ENCODE results near the gene DCAF15. TPM values are rescaled to one million over a fixed set of nuclear protein-coding genes. Genes with fewer than 3 reads are reported as not detected.
"Not testable (repeated sequence)": the region's sequence is repeated elsewhere in the genome, so short reads cannot be mapped to it uniquely, and the experiment has no call there.

DCAF15 gene
- polyA plus RNA-seq, 1 donor from 2014 or later, result 5.7 TPM

DNA sequence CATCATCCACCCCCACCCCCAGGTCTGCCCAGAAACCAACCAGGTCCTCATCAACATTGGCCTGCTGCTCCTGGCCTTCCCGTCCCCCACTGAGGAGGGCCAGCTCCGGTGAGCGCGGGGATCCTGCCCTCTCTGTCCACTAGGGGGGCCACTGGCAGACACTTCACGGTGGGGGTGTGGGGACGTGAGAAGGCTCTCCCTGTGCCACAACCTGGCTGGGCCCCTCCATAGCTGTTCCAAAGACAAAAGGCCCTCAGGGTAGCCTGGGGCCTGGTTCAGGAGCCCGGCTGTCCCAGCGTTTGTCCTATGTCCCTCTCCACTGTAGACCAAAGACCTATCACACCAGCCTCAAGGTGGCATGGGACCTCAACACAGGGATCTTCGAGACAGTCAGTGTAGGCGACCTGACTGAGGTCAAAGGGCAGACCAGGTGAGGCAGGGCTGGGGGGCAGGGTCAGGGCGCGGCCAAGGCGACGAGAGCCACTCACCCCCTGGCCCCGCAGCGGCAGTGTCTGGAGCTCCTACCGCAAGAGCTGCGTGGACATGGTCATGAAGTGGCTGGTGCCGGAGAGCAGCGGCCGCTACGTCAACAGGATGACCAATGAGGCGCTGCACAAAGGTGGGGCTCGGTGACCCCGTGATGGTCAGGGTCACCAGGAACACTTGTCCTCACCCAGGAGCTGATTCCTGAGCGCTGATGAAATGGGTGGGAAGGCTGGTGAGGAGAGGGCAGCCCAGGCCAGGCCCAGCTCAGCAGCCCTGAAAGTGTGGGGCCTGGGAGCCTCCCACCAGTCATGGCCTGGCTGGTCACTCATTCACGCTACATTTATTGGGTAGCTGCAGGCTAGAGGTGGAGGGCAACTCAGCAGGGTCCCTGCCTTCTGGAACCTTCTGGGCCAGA, 7.9 kb downstream of the DCAF15 start:
- H3K27me3 Mint-ChIP-seq, result no peaks in the 10 kb centered on the region
- no peaks in the 10 kb centered on the region for H3K36me3 Mint-ChIP-seq
- H3K27ac Mint-ChIP-seq, result peak overlapping the region in 1 of 3 donors; percentile 53
- peak overlapping the region in 1 of 4 donors; percentile 23 for H3K4me3 Mint-ChIP-seq
- H3K9me3 Mint-ChIP-seq, result no peaks in the 10 kb centered on the region
- peaks cover 0 to 2% (median 0%) of the 10 kb centered on the region in 3 donors for H3K4me1 Mint-ChIP-seq

DNA sequence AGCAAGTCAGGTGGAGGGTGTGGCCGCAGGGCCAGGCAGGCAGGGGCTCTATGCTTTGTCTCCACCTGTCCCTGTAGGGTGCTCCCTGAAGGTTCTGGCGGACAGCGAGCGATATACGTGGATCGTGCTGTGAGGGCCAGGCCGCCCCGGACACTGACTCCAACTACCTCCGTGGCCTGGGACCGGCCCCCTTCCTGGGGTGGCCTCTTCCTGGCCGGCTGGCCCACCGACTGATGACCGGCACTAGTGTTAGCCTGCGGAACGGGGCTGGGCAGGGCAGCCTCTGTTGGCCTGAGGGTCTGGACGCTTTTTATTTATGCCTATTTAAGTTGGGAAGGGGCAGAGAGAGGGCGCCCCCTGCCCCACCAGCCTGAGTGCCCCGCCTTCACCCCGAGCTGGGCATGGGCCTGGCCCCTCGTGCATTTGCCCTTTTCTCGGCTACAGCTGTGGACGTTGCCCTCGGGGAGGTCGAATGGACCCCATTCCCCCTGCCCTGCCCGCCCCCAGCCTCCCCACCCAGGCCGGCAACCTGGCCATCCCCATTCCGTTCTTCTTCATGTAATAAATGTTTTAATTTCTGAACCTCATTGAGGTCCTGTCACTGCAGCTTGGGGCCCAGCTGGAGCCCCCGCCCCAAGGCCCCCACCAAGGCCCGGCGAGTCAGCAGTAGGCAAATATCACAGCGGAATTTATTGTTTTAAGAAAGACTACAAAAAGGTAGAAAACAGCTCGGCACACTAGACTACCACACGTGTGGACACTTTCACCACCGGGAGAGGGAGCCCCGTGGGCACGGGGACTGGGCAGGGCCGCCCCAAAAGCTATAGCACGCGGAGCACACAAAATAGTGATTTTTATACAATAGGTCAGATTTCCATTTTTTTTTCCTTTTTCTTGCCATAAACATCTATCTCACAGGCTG, 8.8 kb downstream of the DCAF15 start:
- Mint-ChIP-seq H3K36me3 (no peaks in the 10 kb centered on the region), H3K4me3 (peak overlapping the region in 1 of 4 donors; percentile 23), H3K27me3 (no peaks in the 10 kb centered on the region), H3K9me3 (no peaks in the 10 kb centered on the region), H3K4me1 (peaks cover 0 to 2% (median 0%) of the 10 kb centered on the region in 3 donors), H3K27ac (peak overlapping the region in 1 of 3 donors; percentile 26)

DNA sequence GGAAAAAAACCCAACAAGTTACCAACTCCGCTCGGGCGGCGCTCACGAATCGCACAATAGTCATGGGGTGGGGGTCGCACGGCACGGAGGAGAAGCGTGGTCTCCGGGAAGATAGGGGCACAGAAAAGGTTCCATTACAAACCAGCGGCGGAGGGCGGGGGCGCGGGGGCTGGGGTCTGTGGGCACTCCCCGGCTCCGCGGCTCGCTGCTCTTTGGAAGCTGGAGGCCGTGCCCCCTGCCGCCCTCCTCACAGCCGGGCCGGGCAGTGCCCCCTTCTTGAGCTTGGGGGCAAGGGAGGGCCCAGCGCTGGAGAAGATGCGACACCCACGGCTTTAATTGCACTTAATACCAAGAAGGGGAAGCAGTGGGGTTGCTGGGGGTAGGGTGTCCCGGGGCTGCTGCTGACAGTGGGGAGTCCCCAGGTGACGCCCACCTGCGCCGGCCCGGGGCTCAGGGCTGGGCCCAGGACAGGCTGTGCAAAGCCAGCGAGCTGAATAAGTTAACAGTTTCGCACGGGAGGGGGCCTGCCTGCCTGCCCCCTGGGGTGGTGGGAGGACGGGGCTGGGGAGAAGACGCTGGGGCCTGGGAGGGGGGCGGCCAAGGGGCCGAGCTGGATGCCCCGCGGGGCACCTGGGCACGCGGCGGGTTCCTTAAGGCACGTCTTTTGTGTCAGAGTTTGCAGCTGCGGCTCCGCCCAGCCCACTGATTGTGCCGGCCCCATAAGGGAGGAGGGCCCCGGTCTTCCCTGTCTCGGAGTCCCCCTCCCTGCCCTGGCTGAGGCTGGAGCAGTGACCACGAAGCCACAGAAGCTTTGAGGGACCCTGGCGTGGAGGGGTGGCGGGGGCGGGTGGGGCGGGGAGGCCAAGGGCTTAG, 9.8 kb downstream of the DCAF15 start:
- Mint-ChIP-seq H3K4me3 (no peak overlapping the region), H3K4me1 (peaks cover 0 to 2% (median 0%) of the 10 kb centered on the region in 3 donors), H3K9me3 (no peaks in the 10 kb centered on the region), H3K27ac (peak overlapping the region in 1 of 3 donors; percentile 26), H3K36me3 (no peaks in the 10 kb centered on the region), H3K27me3 (no peaks in the 10 kb centered on the region)

DNA sequence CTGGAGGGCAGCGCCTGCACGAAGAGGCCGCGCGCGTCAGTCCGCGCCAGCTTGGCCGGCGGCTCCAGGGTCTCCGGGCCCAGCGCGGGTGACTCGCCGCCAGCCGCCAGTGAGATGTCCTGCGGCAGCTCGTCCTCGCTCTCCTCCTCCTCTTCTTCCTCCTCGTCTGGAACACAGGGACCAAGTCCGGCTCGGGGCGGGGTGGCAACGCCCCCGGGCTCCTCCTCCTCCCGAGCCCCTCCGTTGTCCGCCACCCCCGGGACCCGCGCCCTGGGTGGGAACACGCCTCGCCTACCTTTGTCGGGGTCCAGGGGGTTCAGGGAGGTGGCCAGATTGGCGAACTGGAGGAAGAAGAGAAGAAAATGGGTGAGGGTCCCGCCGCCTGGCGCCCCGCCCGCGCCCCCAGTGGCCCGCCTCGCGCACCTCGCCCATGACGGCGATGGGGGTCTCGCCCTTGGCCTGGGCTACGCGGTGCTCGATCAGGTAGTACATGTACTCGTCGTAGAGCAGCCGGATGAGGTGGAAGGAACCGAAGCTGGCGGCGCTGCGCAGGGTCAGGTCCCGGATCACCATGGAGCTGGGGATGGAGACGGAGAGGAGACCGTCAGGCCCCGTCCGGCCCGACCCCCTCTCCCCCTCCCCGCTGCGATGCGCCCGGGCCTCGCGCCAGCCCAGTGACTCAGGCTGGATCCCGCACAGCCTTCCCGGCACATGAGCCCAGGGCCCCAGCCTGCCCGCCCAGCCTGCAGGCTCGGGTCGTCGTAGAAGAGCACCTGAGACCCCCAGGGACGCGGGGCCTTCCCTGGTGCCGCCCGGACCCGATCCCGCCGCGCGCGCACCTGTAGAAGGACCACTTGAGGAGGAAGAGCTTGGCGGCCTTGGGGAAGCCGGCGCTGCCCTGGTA, 10.6 kb downstream of the DCAF15 start:
- H3K27me3 Mint-ChIP-seq, result no peaks in the 10 kb centered on the region
- no peaks in the 10 kb centered on the region for H3K36me3 Mint-ChIP-seq
- no peak overlapping the region for H3K4me3 Mint-ChIP-seq
- H3K9me3 Mint-ChIP-seq, result no peaks in the 10 kb centered on the region
- peaks cover 0 to 2% (median 0%) of the 10 kb centered on the region in 3 donors for H3K4me1 Mint-ChIP-seq
- H3K27ac Mint-ChIP-seq, result no peak overlapping the region

DNA sequence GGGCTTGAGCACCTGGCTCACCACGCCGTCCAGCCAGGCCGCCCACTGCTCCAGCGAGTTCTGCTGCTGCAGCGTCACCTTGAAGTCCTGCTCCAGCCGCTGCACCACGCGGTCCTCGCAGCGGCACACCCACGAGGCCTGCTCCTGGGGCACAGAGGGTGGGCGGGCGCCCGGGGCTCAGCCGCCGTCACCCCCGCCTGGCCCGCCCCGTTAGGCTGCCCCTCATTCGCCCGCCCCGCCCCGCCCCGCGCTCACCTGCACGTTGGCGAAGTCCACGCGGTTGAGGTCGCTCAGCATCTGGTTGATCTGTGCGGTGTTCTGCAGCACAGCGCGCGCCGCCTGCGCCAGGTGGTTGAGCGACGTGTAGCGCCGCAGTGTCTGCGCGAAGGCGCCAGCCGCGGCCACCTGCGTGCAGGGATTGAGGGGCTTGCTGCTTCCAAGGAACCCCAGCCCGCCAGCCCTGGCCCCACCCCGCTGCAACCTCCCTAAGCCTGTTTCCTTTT, 11.3 kb downstream of the DCAF15 start:
- H3K4me1 Mint-ChIP-seq, result peaks cover 0 to 2% (median 0%) of the 10 kb centered on the region in 3 donors
- H3K27me3 Mint-ChIP-seq, result no peaks in the 10 kb centered on the region
- H3K27ac Mint-ChIP-seq, result no peak overlapping the region
- H3K36me3 Mint-ChIP-seq, result peaks cover under 1% of the 10 kb centered on the region
- no peaks in the 10 kb centered on the region for H3K9me3 Mint-ChIP-seq
- H3K4me3 Mint-ChIP-seq, result no peak overlapping the region

DNA sequence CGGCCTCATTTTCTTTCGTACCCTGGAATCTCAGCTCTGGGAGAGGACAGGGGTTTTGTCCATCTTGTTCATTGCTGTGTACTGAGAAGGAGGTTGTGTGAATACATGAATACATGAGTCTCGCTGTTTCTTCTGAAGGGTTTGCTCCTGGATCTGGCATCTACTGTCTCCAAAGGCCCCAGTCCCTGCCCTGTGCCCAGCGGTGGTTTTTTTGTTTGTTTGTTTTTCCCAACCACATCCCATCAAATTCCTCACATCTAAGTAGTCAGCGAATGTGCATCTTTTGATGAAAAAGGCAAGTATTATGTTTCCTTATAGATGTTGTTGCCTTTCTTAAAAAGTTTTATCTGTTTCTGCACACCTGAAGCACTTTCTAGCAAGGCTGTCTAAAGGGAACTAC, 12.5 kb downstream of the DCAF15 start:
- no peak overlapping the region for H3K4me3 Mint-ChIP-seq
- H3K27ac Mint-ChIP-seq, result peak overlapping the region in 2 of 3 donors; percentile 64 to 76
- no peaks in the 10 kb centered on the region for H3K9me3 Mint-ChIP-seq
- H3K4me1 Mint-ChIP-seq, result peaks cover 0 to 1% (median 0%) of the 10 kb centered on the region in 3 donors
- H3K36me3 Mint-ChIP-seq, result peaks cover 6% of the 10 kb centered on the region
- H3K27me3 Mint-ChIP-seq, result no peaks in the 10 kb centered on the region

DNA sequence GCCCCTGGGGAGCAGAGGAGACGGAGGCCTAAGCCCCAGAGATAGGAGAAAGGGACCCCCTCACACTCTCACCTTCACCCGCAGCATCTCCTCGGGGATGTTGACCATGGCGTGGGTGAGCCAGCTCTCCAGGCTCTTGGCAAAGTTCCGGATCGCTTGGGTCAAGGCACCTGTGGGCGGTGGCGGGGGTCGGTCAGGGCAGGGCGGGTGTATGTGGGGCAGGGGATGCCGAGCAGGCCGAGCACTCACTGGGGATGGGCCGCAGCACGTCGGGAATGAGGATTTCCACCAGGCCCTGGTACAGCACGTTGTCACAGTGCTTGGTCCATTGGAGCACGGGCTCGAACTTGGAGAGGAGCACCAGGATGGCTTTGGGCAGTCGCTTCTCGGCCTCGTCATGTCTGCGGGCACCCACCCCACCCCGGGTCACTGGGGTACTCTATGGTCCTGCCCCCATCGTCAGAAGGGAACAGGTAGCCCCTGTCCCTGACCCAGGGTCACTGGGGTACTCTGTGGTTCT, 13.1 kb downstream of the DCAF15 start:
- no peak overlapping the region for H3K27ac Mint-ChIP-seq
- peaks cover 6% of the 10 kb centered on the region for H3K36me3 Mint-ChIP-seq
- no peak overlapping the region for H3K4me3 Mint-ChIP-seq
- H3K4me1 Mint-ChIP-seq, result no peaks in the 10 kb centered on the region
- H3K9me3 Mint-ChIP-seq, result no peaks in the 10 kb centered on the region
- no peaks in the 10 kb centered on the region for H3K27me3 Mint-ChIP-seq

DNA sequence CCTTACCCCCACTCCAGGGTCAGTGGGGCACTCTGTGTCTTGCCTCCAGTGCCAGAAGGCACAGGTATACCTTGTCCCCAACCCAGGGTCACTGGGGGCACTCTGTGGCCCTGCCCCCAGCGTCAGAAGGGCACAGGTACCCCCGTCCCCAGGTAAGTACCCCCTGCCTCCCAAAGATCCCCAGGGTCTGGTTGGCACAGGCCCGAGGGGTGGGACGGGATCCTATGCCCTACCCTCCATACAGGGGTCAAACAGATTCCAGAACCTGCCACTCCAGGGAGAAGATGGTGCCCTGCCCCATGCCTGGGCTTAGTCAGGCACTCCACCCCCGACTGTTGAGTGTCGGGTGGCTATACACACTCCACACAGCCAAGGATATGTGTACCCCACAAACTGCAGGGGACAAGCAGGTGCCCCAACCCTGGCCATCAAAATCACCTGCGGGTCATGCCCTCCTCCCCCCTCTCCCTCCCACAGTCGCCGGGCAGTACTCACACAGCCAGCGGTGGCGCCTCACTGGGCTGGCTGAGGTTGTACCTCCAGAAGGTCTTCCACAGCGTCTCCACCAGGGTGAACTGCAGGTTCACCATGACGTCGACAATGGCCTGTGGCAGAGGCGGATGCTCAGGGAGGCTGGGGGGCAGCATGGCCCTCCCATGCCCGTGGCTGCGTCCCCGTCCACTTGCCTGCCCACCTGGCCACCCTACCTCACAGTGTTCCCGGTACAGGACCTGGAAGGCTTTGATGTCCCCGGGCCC, 13.8 kb downstream of the DCAF15 start:
- Mint-ChIP-seq H3K27me3 (no peaks in the 10 kb centered on the region), H3K9me3 (no peaks in the 10 kb centered on the region), H3K4me1 (no peaks in the 10 kb centered on the region), H3K27ac (no peak overlapping the region), H3K36me3 (peaks cover 6% of the 10 kb centered on the region), H3K4me3 (peak overlapping the region in 1 of 4 donors; percentile 17)

DNA sequence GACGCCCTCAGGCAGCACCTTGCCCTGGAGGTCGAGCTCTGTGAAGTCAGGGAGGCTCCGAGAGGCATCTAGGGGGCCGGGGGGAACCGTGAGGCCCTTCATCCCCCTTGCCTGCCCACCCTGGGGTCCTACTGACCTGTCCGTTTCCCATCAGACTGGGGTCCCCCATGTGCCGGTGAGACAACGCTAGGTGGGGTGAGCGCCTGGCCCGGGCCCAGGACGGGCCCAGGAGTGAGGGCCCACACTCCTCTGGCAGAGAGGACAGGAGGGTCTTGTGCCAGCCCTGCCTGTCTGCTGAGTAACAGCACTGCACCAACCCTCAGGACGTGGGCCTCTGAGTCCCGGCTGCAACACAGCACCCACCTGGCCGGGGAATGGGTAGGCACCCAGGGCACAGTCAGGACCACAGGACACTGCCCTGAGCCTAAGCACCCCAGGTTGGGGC, 14.4 kb downstream of the DCAF15 start:
- Mint-ChIP-seq H3K4me1 (no peaks in the 10 kb centered on the region), H3K9me3 (no peaks in the 10 kb centered on the region), H3K27ac (no peak overlapping the region), H3K27me3 (no peaks in the 10 kb centered on the region), H3K4me3 (peak overlapping the region in 1 of 4 donors; percentile 63), H3K36me3 (peaks cover 6% of the 10 kb centered on the region)

DNA sequence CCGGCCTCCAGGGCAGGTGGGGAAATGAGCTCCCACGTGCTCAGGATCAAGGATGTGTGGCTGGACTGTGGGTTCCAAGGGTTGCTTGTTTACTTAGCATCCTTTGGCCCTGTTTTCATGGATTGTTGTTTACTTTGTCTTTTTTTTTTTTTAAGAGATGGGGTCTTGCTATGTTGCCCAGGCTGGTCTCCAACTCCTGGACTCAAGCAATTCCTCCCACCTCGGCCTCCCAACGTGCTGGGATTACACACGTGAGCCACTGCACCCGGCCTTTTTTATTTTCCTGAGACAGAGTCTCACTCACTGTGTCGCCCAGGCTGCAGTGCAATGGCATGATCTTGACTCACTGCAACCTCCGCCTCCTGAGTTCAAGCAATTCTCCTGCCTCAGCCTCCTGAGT, 14.9 kb downstream of the DCAF15 start:
- H3K36me3 Mint-ChIP-seq, H3K9me3 Mint-ChIP-seq: not testable (repeated sequence)
- H3K4me3 Mint-ChIP-seq, result peak overlapping the region in 1 of 4 donors; percentile 63

DNA sequence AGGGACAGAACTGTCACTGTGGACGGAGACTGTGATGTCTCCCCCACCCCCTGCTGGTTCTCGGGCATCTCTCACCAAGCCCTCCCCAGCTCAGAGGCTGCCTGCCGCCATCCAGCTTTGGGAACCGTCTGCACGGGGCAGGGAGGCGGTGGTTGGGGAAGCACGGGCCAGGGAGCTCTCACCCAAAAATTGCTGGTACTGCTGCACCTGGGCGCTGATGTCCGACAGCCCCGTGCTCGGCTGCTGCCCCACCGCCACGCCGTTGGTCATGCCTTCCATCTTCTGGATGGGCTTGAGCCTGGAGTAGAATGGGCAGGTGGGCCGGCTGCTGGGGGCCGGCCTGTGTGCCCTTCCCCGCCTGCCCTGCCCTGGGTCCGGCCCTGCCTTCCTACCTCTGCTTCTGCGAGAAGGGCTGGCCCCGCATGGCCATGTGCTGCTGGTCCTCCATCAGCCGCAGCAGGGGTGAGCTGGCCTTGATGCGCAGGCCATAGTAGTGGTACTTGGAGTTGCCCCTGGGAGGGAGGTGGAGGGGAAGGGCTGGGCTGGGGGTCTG, 16.1 kb downstream of the DCAF15 start:
- H3K27me3 Mint-ChIP-seq, result no peaks in the 10 kb centered on the region
- no peaks in the 10 kb centered on the region for H3K9me3 Mint-ChIP-seq
- no peak overlapping the region for H3K27ac Mint-ChIP-seq
- no peaks in the 10 kb centered on the region for H3K4me1 Mint-ChIP-seq
- H3K36me3 Mint-ChIP-seq, result peaks cover 6% of the 10 kb centered on the region
- H3K4me3 Mint-ChIP-seq, result no peak overlapping the region

More for the DNA sequence above, 14.9 kb downstream of the DCAF15 start:
- peak overlapping the region in 1 of 3 donors; percentile 62 for H3K27ac Mint-ChIP-seq
- not testable (repeated sequence) for H3K4me1 Mint-ChIP-seq, H3K27me3 Mint-ChIP-seq

DNA sequence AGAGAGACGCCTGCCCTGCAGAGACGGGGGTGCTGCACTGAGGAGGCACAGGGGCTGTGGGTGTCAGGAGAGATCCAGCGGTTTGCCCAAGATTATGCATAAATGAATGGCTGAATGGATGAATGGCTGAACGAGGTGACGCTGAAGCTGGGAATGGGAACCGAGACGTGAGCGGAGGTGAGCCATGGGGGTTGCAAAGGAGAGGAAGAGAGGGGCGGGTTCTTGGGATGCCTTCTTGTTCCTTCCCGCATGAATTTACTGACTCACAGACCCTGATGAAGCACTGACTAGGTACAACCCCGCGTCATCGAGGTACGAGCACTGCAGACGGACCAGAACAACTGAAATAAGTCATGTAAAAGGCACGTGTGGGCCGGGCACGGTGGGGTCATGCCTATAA, 16.7 kb downstream of the DCAF15 start:
- H3K27ac Mint-ChIP-seq, result peak overlapping the region in 2 of 3 donors; percentile 48 to 67
- H3K36me3 Mint-ChIP-seq, result peaks cover 6% of the 10 kb centered on the region
- H3K27me3 Mint-ChIP-seq, result no peaks in the 10 kb centered on the region
- peaks cover 0 to 2% (median 1%) of the 10 kb centered on the region in 3 donors for H3K4me1 Mint-ChIP-seq
- no peaks in the 10 kb centered on the region for H3K9me3 Mint-ChIP-seq
- H3K4me3 Mint-ChIP-seq, result no peak overlapping the region
